ENCODE results near the gene TMEM63B.
"Not testable (repeated sequence)": the region's sequence is repeated elsewhere in the genome, so short reads cannot be mapped to it uniquely, and the experiment has no call there.

Gene TMEM63B

DNA sequence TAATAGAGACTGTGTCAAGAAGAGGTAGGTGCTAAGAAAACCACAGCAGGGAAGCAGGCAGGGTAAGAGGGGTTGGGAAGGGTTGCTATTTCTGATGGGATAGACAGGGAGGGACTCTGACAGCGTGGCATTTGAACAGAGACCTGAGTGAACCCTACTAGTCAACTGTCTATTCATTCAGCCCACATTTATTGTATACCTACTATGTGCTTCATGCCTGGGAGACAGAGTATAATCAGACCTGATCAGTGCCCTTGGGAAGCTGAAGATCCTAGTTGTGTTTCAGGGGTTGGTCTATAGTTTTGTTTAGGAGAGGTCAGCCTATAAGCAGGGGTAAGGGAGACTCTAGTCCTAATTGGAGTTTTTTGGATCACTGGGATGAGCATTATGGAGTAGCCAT, 16.4 kb downstream of the TMEM63B start:
- DNase-seq (ENCODE audit: low read depth), result no peak
- no peak overlapping the region for H3K4me3 ChIP-seq (ENCODE audit: control insufficient read depth, low read depth, low read length)
- TF ChIP-seq, protein P1, sequence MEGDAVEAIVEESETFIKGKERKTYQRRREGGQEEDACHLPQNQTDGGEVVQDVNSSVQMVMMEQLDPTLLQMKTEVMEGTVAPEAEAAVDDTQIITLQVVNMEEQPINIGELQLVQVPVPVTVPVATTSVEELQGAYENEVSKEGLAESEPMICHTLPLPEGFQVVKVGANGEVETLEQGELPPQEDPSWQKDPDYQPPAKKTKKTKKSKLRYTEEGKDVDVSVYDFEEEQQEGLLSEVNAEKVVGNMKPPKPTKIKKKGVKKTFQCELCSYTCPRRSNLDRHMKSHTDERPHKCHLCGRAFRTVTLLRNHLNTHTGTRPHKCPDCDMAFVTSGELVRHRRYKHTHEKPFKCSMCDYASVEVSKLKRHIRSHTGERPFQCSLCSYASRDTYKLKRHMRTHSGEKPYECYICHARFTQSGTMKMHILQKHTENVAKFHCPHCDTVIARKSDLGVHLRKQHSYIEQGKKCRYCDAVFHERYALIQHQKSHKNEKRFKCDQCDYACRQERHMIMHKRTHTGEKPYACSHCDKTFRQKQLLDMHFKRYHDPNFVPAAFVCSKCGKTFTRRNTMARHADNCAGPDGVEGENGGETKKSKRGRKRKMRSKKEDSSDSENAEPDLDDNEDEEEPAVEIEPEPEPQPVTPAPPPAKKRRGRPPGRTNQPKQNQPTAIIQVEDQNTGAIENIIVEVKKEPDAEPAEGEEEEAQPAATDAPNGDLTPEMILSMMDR (conservative IDR thresholded peaks at IDR 0.05; ENCODE audit: control insufficient read depth, insufficient read depth, low read depth, low read length), result no peak

DNA sequence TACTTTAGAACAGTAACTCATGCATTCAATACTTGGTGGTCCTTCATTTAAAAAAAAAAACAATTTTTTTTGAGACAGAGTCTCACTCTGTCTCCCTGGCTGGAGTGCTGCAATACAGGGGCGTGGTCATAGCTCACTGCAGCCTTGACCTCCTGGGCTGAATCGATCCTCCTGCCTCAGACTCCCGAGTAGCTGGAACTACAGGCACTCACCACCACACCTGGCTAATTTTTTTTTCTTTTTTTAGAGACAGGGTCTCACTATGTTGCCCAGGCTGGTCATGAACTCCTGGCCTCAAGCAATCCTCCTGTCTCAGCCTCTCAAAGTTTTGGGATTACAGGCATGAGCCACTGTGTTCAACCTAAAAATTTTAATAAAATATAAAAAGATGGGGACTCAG, 17.2 kb downstream of the TMEM63B start:
- not testable (repeated sequence) for H3K4me3 ChIP-seq (ENCODE audit: control insufficient read depth, low read depth, low read length); DNase-seq (ENCODE audit: low read depth)

DNA sequence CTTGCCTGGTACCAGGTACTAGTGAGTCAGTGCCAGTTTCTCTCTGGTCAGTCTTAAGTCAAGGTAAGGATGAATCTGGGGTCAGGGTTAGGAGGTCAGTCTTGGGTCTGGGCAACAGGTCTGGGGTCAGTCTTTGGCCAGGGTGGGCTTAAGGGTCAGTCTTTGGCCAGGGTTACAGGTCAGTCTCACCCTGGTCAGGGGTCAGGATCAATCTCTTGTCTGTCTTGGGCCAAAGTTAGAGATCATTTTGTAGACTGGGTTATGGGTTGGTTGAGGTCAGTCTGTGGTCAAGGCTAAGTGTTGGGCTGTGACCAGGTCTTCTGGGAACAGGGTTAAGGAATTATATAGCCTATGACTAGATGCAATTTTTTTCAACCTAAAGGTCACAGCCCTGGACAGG, 18.5 kb downstream of the TMEM63B start:
- TF ChIP-seq, protein P1 (conservative IDR thresholded peaks at IDR 0.05; ENCODE audit: control insufficient read depth, insufficient read depth, low read depth, low read length), result no peak
- no peak for DNase-seq (ENCODE audit: low read depth)
- no peak overlapping the region for H3K4me3 ChIP-seq (ENCODE audit: control insufficient read depth, low read depth, low read length)

DNA sequence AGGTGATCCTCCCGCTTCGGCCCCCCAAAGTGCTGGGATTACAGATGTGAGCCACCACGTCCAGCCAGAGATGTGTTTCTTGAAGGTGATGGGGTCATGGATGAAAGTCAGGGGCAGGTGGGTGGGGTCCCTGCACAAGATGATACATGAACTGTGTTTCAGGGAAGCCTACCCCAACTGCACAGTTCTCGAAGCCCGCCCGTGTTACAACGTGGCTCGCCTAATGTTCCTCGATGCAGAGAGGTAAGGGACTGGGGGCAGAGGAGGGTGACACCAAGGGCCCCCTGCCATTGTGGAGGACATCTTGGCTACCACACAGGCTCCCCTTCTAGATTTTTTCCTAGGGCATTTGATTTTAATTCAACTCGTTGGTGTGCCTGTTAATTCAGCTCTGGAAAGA, 19.3 kb downstream of the TMEM63B start:
- TF ChIP-seq, protein P1 (conservative IDR thresholded peaks at IDR 0.05; ENCODE audit: control insufficient read depth, insufficient read depth, low read depth, low read length), result no peak
- no peak overlapping the region for H3K4me3 ChIP-seq (ENCODE audit: control insufficient read depth, low read depth, low read length)
- DNase-seq (ENCODE audit: low read depth), result no peak

DNA sequence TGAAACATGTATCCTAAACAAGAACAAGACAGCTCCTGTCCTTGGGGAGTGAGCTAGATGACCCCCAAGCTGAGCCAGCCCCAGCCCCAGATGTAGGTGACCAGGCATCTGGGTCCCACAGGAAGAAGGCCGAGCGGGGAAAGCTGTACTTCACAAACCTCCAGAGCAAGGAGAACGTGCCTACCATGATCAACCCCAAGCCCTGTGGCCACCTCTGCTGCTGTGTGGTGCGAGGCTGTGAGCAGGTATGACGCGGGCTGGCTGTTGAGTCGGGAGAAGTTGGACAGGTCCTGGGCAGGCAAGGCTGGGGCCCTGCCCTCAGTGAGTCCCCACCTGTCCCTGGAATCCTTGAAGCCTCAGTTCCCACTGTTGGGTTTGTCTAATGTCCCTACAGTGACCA, 19.9 kb downstream of the TMEM63B start:
- no peak for DNase-seq (ENCODE audit: low read depth)
- TF ChIP-seq, protein P1 (conservative IDR thresholded peaks at IDR 0.05; ENCODE audit: control insufficient read depth, insufficient read depth, low read depth, low read length), result no peak
- no peak overlapping the region for H3K4me3 ChIP-seq (ENCODE audit: control insufficient read depth, low read depth, low read length)

DNA sequence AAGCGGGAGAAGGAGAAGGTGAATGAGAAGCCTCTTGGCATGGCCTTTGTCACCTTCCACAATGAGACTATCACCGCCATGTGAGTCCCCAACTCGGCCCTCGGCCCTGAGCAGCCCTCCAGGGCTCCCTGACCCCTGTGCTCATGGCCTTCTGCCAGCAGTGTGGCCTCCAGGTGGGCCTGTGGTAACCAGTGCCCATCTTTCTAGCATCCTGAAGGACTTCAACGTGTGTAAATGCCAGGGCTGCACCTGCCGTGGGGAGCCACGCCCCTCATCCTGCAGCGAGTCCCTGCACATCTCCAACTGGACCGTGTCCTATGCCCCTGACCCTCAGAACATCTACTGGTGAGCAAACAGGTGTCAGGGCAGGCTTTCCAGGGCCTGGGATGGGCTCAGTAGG, 21.0 kb downstream of the TMEM63B start:
- no peak for DNase-seq (ENCODE audit: low read depth)
- TF ChIP-seq, protein P1 (conservative IDR thresholded peaks at IDR 0.05; ENCODE audit: control insufficient read depth, insufficient read depth, low read depth, low read length), result no peak
- H3K4me3 ChIP-seq (ENCODE audit: control insufficient read depth, low read depth, low read length), result no peak overlapping the region

DNA sequence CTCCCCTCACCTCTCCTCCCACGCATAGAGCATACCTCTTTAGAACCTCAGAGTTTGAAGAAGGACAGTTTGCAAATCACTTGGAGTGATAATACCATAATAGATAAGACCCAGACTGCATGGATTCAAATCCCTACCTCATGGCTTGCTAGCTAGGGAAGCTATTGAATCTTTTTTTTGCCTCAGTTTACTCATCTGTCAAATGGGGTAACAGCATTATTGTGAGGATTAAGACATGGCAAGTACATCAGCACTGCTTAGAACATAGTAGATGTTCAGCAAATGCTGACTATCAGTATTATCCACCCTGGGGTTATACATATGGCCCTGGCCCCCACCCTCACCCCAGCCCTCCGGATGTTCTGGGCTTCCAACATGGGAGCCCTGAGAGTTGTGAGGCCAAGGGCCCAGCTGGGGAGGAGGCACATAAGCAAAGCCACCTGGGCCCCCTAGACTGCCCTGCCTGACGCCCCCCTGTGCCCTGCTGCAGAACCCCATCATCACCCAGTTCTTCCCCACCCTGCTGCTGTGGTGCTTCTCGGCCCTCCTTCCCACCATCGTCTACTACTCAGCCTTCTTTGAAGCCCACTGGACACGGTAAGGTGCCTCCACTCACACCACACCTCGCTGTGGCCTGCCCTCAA, 22.1 kb downstream of the TMEM63B start:
- H3K4me3 ChIP-seq (ENCODE audit: control insufficient read depth, low read depth, low read length), result no peak overlapping the region
- TF ChIP-seq, protein P1 (conservative IDR thresholded peaks at IDR 0.05; ENCODE audit: control insufficient read depth, insufficient read depth, low read depth, low read length), result no peak
- no peak for DNase-seq (ENCODE audit: low read depth)
